PC-3 (cell line): ENCODE measurements around the gene HNF4A. TPM values are rescaled to one million over a fixed set of nuclear protein-coding genes. Genes with fewer than 3 reads are reported as not detected.

Source experiments
- ATAC-seq: fragments of 200-7000 bp; cut with Tn5 transposase; 2 replicates; pipeline ENCODE4 v1.9.1; 2020; ENCODE audit warnings: mild to moderate bottlenecking, moderate library complexity
- BruUV-seq: library from RNA; stranded (reverse); fragments of 400-500 nt; replicated peaks from 2 replicates; lab custom pipeline; 2021; lab: Mats Ljungman, UMichigan
- CTCF ChIA-PET: fragments of 300-600 bp; sonication (Branson Sonifier 250); formaldehyde crosslinking; loops from one replicate; lab custom pipeline; 2022; ENCODE audit warnings: antibody characterized with exemption; lab: Charles Lee
- POLR2A ChIA-PET: fragments of 300-600 bp; sonication (Branson Sonifier 250); formaldehyde crosslinking; loops from one replicate; lab custom pipeline; 2022; ENCODE audit warnings: antibody characterized with exemption; ENCODE audit not compliant: unreplicated experiment; lab: Charles Lee
- DNase-seq: peaks from one replicate; pipeline ENCODE4 v3.0.0-alpha.2; 2015
- H2AFZ ChIP-seq: fragments of 300-600 bp; sonication (generic); 2 replicates; pipeline ENCODE4 v1.6.0; 2016; ENCODE audit warnings: antibody characterized with exemption, low read length
- H3F3A ChIP-seq: fragments of 300-600 bp; sonication (generic); one replicate; pipeline ENCODE4 v1.6.0; 2017; ENCODE audit warnings: antibody characterized with exemption, low read length, control low read depth, mild to moderate bottlenecking; ENCODE audit not compliant: unreplicated experiment
- H3K27ac ChIP-seq: fragments of 300-600 bp; sonication (generic); 2 replicates; pipeline ENCODE4 v1.5.1; 2016; ENCODE audit warnings: mild to moderate bottlenecking, low read length
- H3K27me3 ChIP-seq: fragments of 300-600 bp; sonication (generic); 2 replicates; pipeline ENCODE4 v1.6.1; 2016; ENCODE audit warnings: low read length, mixed read lengths
- H3K36me3 ChIP-seq: fragments of 300-600 bp; sonication (generic); 2 replicates; pipeline ENCODE4 v1.6.1; 2016; ENCODE audit warnings: low read depth, mixed run types, low read length, mixed read lengths
- H3K4me1 ChIP-seq: fragments of 300-600 bp; sonication (generic); 2 replicates; pipeline ENCODE4 v1.5.1; 2016; ENCODE audit warnings: low read length; ENCODE audit not compliant: insufficient read depth
- H3K4me2 ChIP-seq: fragments of 300-600 bp; sonication (generic); 2 replicates; pipeline ENCODE4 v1.6.0; 2016; ENCODE audit warnings: low read length
- H3K4me3 ChIP-seq: fragments of 300-600 bp; sonication (generic); 2 replicates; pipeline ENCODE4 v1.5.1; 2016; ENCODE audit warnings: mild to moderate bottlenecking, low read length, mixed read lengths
- H3K79me2 ChIP-seq: fragments of 300-600 bp; sonication (generic); 2 replicates; pipeline ENCODE4 v1.6.1; 2017; ENCODE audit warnings: low read length, mixed read lengths
- H3K9ac ChIP-seq: fragments of 300-600 bp; sonication (generic); 2 replicates; pipeline ENCODE4 v1.6.0; 2016; ENCODE audit warnings: mild to moderate bottlenecking, low read length
- H3K9me2 ChIP-seq: fragments of 300-600 bp; sonication (generic); replicated peaks from 2 replicates; pipeline ENCODE4 v1.6.1; 2016; ENCODE audit warnings: mixed run types, low read length, mixed read lengths
- H3K9me3 ChIP-seq: fragments of 300-600 bp; sonication (generic); 2 replicates; pipeline ENCODE4 v1.6.1; 2016; ENCODE audit warnings: low read length, mixed read lengths
- H4K20me1 ChIP-seq: fragments of 300-600 bp; sonication (generic); 2 replicates; pipeline ENCODE4 v1.6.1; 2016; ENCODE audit warnings: low read length, mixed read lengths
- CTCF ChIP-seq: fragments of 300-600 bp; sonication (generic); conservative IDR thresholded peaks from 2 replicates; pipeline ENCODE4 v1.5.1; 2017; ENCODE audit warnings: antibody characterized with exemption, low read depth, mild to moderate bottlenecking, low read length
- EZH2 ChIP-seq: fragments of 300-600 bp; sonication (generic); IDR thresholded peaks from one replicate; pipeline ENCODE4 v1.6.1; 2017; ENCODE audit warnings: antibody characterized with exemption, mild to moderate bottlenecking, low read length; ENCODE audit not compliant: unreplicated experiment
- EZH2phosphoT487 ChIP-seq: fragments of 300-600 bp; sonication (generic); IDR thresholded peaks from 2 replicates; pipeline ENCODE4 v1.6.1; 2018; ENCODE audit warnings: mild to moderate bottlenecking, antibody characterized with exemption, low read length, borderline replicate concordance
- intact Hi-C: fragments of 100-400 bp; cut with micrococcal nuclease; formaldehyde crosslinking; loops from 2 replicates; pipeline ENCODE4 v1.9.0; 2023
- total RNA-seq: library from RNA; depleted of rRNA; stranded (reverse); fragments of >200 nt; gene quantifications from 2 replicates; pipeline ENCODE4 v1.2.3, GENCODE V29; 2014

The HNF4A gene
- total RNA-seq, 1 experiment from 2014 or later = not detected

- H3K4me2 ChIP-seq = no peak overlapping the region
- no peak overlapping the region for H3K9ac ChIP-seq
- H3K4me3 ChIP-seq = no peak overlapping the region
- no peak overlapping the region for H2AFZ ChIP-seq
- H3K9me3 ChIP-seq = no peaks in the 10 kb centered on the region
- POLR2A ChIA-PET = no interaction called here
- H3K4me1 ChIP-seq = no peaks in the 10 kb centered on the region
- no peaks in the 10 kb centered on the region for H4K20me1 ChIP-seq
- no peaks in the 10 kb centered on the region for H3F3A ChIP-seq
- no peaks in the 10 kb centered on the region for H3K79me2 ChIP-seq
- no peaks in the 10 kb centered on the region for H3K27me3 ChIP-seq
- H3K9me2 ChIP-seq = no peaks in the 10 kb centered on the region
- DNase-seq (no peak), ATAC-seq (no peak)
- no TSS peak for BruUV-seq
- no peaks in the 10 kb centered on the region for H3K36me3 ChIP-seq
- H3K27ac ChIP-seq = no peak overlapping the region
- TF ChIP-seq EZH2phosphoT487 (no peak), EZH2 (no peak), CTCF (no peak)
- CTCF ChIA-PET = no interaction called here
- intact Hi-C loops = no loop called here
These were observed 24.3 kb upstream of the HNF4A start for GRCh38 chr20:44331201-44331600.

GRCh38 chr20:44334306-44334705 is 21.2 kb upstream of the HNF4A start:
- no peak for DNase-seq
- POLR2A ChIA-PET = no interaction called here
- no peak overlapping the region for H3K4me3 ChIP-seq
- intact Hi-C loops = no loop called here
- H3K9me3 ChIP-seq = no peaks in the 10 kb centered on the region
- no peaks in the 10 kb centered on the region for H3F3A ChIP-seq
- no peak overlapping the region for H3K27ac ChIP-seq
- no peaks in the 10 kb centered on the region for H3K36me3 ChIP-seq
- H4K20me1 ChIP-seq = no peaks in the 10 kb centered on the region
- CTCF ChIA-PET = no interaction called here
- H3K4me1 ChIP-seq = no peaks in the 10 kb centered on the region
- no peak for ATAC-seq
- H2AFZ ChIP-seq = no peak overlapping the region
- H3K9ac ChIP-seq = no peak overlapping the region
- no peak overlapping the region for H3K4me2 ChIP-seq
- no peak for TF ChIP-seq EZH2
- no TSS peak for BruUV-seq
- H3K27me3 ChIP-seq = no peaks in the 10 kb centered on the region; the same call in 1 of the 2 replicates
- H3K79me2 ChIP-seq = no peaks in the 10 kb centered on the region
- H3K9me2 ChIP-seq = no peaks in the 10 kb centered on the region

- BruUV-seq = no TSS peak
- no peak overlapping the region for H2AFZ ChIP-seq
- no peaks in the 10 kb centered on the region; the same call in 1 of the 2 replicates for H3K27me3 ChIP-seq
- H3K9me2 ChIP-seq = no peaks in the 10 kb centered on the region
- no peaks in the 10 kb centered on the region for H3K4me1 ChIP-seq
- TF ChIP-seq CTCF (no peak), EZH2phosphoT487 (no peak), EZH2 (no peak)
- no peak overlapping the region for H3K4me2 ChIP-seq
- DNase-seq (no peak), ATAC-seq (no peak)
- intact Hi-C loops = no loop called here
- ChIA-PET CTCF (no interaction called here), POLR2A (no interaction called here)
- no peak overlapping the region for H3K4me3 ChIP-seq
- H3K9ac ChIP-seq = no peak overlapping the region
- H3K79me2 ChIP-seq = no peaks in the 10 kb centered on the region
- H3K36me3 ChIP-seq = no peaks in the 10 kb centered on the region
- no peak overlapping the region for H3K27ac ChIP-seq
- H4K20me1 ChIP-seq = no peaks in the 10 kb centered on the region
- no peaks in the 10 kb centered on the region for H3K9me3 ChIP-seq
- no peaks in the 10 kb centered on the region for H3F3A ChIP-seq
These were observed 20.8 kb upstream of the HNF4A start for GRCh38 chr20:44334709-44335108.
